GM12878 (cell line): ENCODE measurements around the gene PDCD7. TPM values are rescaled to one million over a fixed set of nuclear protein-coding genes. Genes with fewer than 3 reads are reported as not detected.

Experiments
- ATAC-seq: fragments of 200-7000 bp; cut with Tn5 transposase; 3 replicates; pipeline ENCODE4 v1.9.1; 2020; ENCODE audit warnings: mild to moderate bottlenecking, moderate library complexity
- BruUV-seq: library from RNA; stranded (reverse); fragments of 400-500 nt; replicated peaks from 2 replicates; lab custom pipeline; 2021; lab: Mats Ljungman, UMichigan
- CTCF ChIA-PET: fragments of 300-600 bp; sonication (Branson Sonifier 250); formaldehyde crosslinking; extraction: SDS; loops from one replicate; lab custom pipeline; 2021; ENCODE audit warnings: inconsistent platforms; lab: Yijun Ruan, JAX
- POLR2A ChIA-PET: fragments of 350-600 bp; formaldehyde crosslinking; extraction: SDS; loops from one replicate; lab custom pipeline; 2021; ENCODE audit warnings: inconsistent platforms; lab: Charles Lee
- RAD21 ChIA-PET: fragments of 300-600 bp; sonication (Branson Sonifier 250); formaldehyde crosslinking; loops from one replicate; lab custom pipeline; 2023; ENCODE audit warnings: antibody characterized with exemption; ENCODE audit not compliant: unreplicated experiment; lab: Charles Lee
- SMC1A ChIA-PET: fragments of 300-600 bp; sonication (Branson Sonifier 250); formaldehyde crosslinking; loops from one replicate; lab custom pipeline; 2023; ENCODE audit not compliant: unreplicated experiment, uncharacterized antibody; lab: Charles Lee
- DNase-seq: peaks from one replicate; pipeline ENCODE4 v3.0.0-alpha.2; 2011; ENCODE audit warnings: low read depth, low spot score
- FAIRE-seq: peaks from 3 replicates; lab custom pipeline; 2011; peaks lifted over from hg19 to GRCh38; lab: Jason Lieb, UNC
- H2AFZ ChIP-seq: 2 replicates; pipeline ENCODE4 v1.6.0; 2011; ENCODE audit warnings: low read depth, low read length, control low read depth; ENCODE audit not compliant: control insufficient read depth
- H3K27ac ChIP-seq: 2 replicates; pipeline ENCODE4 v1.5.1; 2011; ENCODE audit warnings: control low read depth; ENCODE audit not compliant: control insufficient read depth, insufficient read depth
- H3K27me3 ChIP-seq, 2 experiments: replicated peaks in 1 of 2; 2 replicates each; pipeline versions ENCODE4 v1.6.0 to v1.6.1; 2011; ENCODE audit warnings: low read length in 1 of 2; ENCODE audit not compliant: control insufficient read depth in 2 of 2, insufficient read depth in 2 of 2
- H3K36me3 ChIP-seq, 2 experiments: 2 replicates each; pipeline ENCODE4 v1.5.1; 2011; ENCODE audit warnings: low read length in 1 of 2; ENCODE audit not compliant: control insufficient read depth in 2 of 2, insufficient read depth in 2 of 2
- H3K4me1 ChIP-seq: 2 replicates; pipeline ENCODE4 v1.6.1; 2011; ENCODE audit warnings: mild to moderate bottlenecking, low read length, moderate library complexity, mixed read lengths; ENCODE audit not compliant: control insufficient read depth, insufficient read depth
- H3K4me2 ChIP-seq: 2 replicates; pipeline ENCODE4 v1.6.0; 2011; ENCODE audit warnings: control low read depth; ENCODE audit not compliant: control insufficient read depth, insufficient read depth
- H3K4me3 ChIP-seq: fragments of 200-600 bp; sonication (generic); 2 replicates; pipeline ENCODE4 v1.5.1; 2016
- H3K79me2 ChIP-seq: 2 replicates; pipeline ENCODE4 v1.6.0; 2011; ENCODE audit warnings: low read length; ENCODE audit not compliant: control insufficient read depth, insufficient read depth
- H3K9ac ChIP-seq: 2 replicates; pipeline ENCODE4 v1.8.0; 2011; ENCODE audit warnings: low read length, control low read depth, mixed read lengths; ENCODE audit not compliant: control insufficient read depth, insufficient read depth
- H3K9me3 ChIP-seq: replicated peaks from 3 replicates; pipeline ENCODE4 v1.5.1; 2011; ENCODE audit warnings: mild to moderate bottlenecking, low read length; ENCODE audit not compliant: control insufficient read depth, insufficient read depth
- H4K20me1 ChIP-seq: 2 replicates; pipeline ENCODE4 v1.6.0; 2011; ENCODE audit not compliant: control insufficient read depth, insufficient read depth
- HDAC6 ChIP-seq: fragments of 200-600 bp; sonication (generic); IDR thresholded peaks from one replicate; pipeline ENCODE4 v1.8.0; 2017; ENCODE audit warnings: antibody characterized with exemption; ENCODE audit not compliant: unreplicated experiment
- IRF4 ChIP-seq: IDR thresholded peaks from 2 replicates; pipeline ENCODE4 v1.6.1; 2011; ENCODE audit warnings: low read depth, low read length
- JUNB ChIP-seq: IDR thresholded peaks from 2 replicates; pipeline ENCODE4 v1.6.1; 2016; ENCODE audit warnings: antibody characterized with exemption, mild to moderate bottlenecking
- PAX5 ChIP-seq: IDR thresholded peaks from 2 replicates; pipeline ENCODE4 v1.6.1; 2011; ENCODE audit warnings: low read depth, low read length, borderline replicate concordance
- PAX8 ChIP-seq: fragments of 450-650 bp; IDR thresholded peaks from 2 replicates; pipeline ENCODE4 v1.6.1; 2017; ENCODE audit warnings: mild to moderate bottlenecking, moderate library complexity
- POLR2AphosphoS5 ChIP-seq: IDR thresholded peaks from 2 replicates; pipeline ENCODE4 v1.6.1; 2011; ENCODE audit warnings: mild to moderate bottlenecking, low read length, inconsistent platforms
- RUNX3 ChIP-seq: IDR thresholded peaks from 2 replicates; pipeline ENCODE4 v1.6.1; 2012; ENCODE audit warnings: low read length, inconsistent platforms
- SIN3A ChIP-seq: IDR thresholded peaks from 2 replicates; pipeline ENCODE4 v1.6.1; 2012; ENCODE audit warnings: low read depth, low read length, improper control_type of control experiment
- SMAD5 ChIP-seq: IDR thresholded peaks from 2 replicates; pipeline ENCODE4 v1.6.1; 2016; ENCODE audit warnings: antibody characterized with exemption, low read depth
- SMC3 ChIP-seq: IDR thresholded peaks from 2 replicates; pipeline ENCODE4 v1.6.1; 2011; ENCODE audit warnings: low read length, improper control_type of control experiment, borderline replicate concordance
- SRF ChIP-seq, 2 experiments: IDR thresholded peaks; 2 replicates each; pipeline ENCODE4 v1.6.1; 2011; ENCODE audit warnings: low read depth in 2 of 2, low read length in 2 of 2, mild to moderate bottlenecking in 1 of 2, moderate library complexity in 1 of 2
- ZNF622 ChIP-seq: fragments of 450-650 bp; IDR thresholded peaks from 2 replicates; pipeline ENCODE4 v1.6.1; 2017; ENCODE audit warnings: mild to moderate bottlenecking, inconsistent platforms
- WGBS: methylation state at CpG from one replicate; pipeline ENCODE4 v1.1.6; 2016; ENCODE audit warnings: low lambda C conversion rate; ENCODE audit not compliant: insufficient replicate concordance, insufficient coverage; ENCODE audit errors: missing lambda C conversion rate; 5-methylcytosine and 5-hydroxymethylcytosine counted together
- in situ Hi-C: fragments of 300-500 bp; cut with MboI; formaldehyde crosslinking; loops from 9 replicates; pipeline ENCODE4 v1.14.3; 2018; ENCODE audit warnings: mixed read lengths
- intact Hi-C: fragments of 100-400 bp; cut with micrococcal nuclease; formaldehyde crosslinking; loops from one replicate; pipeline ENCODE4 v1.14.2; 2022; ENCODE audit not compliant: unreplicated experiment
- polyA plus RNA-seq, 11 experiments: library from polyadenylated mRNA; depleted of rRNA in 4 of 11; unstranded in 6 of 11; stranded (reverse) in 5 of 11; fragments of >200 nt; fragmentation: Nextera tagmentation in 4 of 11; fragmentation: Illumina TruSeq in 1 of 11; extraction: Ambion mirVana in 4 of 11; extraction: Trizol in 1 of 11; gene quantifications; 1 replicate in 1 of 11; 2 replicates in 10 of 11; pipeline versions ENCODE4 v1.2.1 to v1.2.3, GENCODE V29; 2011 to 2016; ENCODE audit warnings: inconsistent platforms in 2 of 11, missing spikeins in 2 of 11, low read depth in 1 of 11
- total RNA-seq, 4 experiments: library from RNA; depleted of rRNA in 3 of 4; stranded (reverse); fragments of >200 nt in 3 of 4; fragmentation: Illumina TruSeq in 1 of 4; extraction: Trizol in 1 of 4; gene quantifications; 2 replicates each; pipeline versions ENCODE4 v1.2.1 to v1.2.3, GENCODE V29; 2013 to 2021
- TF ChIP-seq, protein P1 (sequence below): IDR thresholded peaks from 2 replicates; pipeline ENCODE4 v1.6.1; 2011; ENCODE audit warnings: low read depth, low read length, improper control_type of control experiment, borderline replicate concordance
- TF ChIP-seq, protein P2 (sequence below): IDR thresholded peaks from 2 replicates; pipeline ENCODE4 v1.6.1; 2012; ENCODE audit warnings: improper control_type of control experiment, low read depth, low read length; ENCODE audit not compliant: insufficient replicate concordance

PDCD7 gene
- total and polyA plus RNA-seq, 10 of the 15 experiments (the other 5 are each of a cell fraction or from before 2014, with no cell fraction given), result 4.2 to 24.2 (median 13.4) TPM

DNA sequence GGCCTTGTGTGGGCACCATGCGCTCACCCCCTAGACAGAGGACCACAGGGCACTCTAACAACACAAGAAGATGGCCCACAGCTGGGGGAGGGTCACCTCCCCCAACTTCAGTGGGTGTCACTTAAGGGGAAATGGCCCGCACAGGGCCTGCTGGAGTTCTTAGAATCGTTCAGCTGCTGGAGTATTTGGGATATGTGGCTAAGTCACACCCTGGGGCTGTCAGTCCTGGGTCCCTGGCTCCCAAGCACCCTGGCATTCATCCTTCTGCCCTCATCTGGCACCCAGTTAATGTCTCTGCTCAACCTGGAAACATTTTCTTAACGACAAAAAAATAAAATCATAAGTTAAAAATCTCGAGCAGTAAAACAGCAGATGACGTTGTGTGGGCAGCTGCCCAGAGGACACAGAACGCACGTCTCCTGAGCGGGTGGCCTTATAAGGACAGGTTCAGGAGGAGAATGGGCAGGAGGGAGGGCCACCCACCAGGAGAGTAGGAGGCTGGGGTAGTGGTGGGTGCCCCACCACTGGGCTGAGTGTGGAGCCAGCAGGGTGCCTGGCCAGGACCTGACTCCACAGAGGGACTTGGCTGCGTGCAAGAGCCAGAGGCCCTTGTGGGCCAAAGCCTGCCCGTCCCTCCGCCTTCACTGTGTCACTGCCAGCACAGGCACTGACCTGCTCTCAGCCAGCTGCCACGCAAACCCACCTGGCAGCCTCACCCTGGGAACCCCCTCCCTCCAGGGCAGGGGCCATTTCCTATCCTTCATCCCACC lies 45.5 kb downstream of the PDCD7 start:
- Histone ChIP-seq H3K27me3 (peaks cover 0 to 6% of the 10 kb centered on the region in 2 experiments; a peak in 1 of 4 replicates), H3K9ac (no peak overlapping the region), H3K4me2 (no peak overlapping the region), H4K20me1 (no peaks in the 10 kb centered on the region), H2AFZ (no peak overlapping the region), H3K4me1 (no peaks in the 10 kb centered on the region), H3K36me3 (no peaks in the 10 kb centered on the region), H3K9me3 (no peaks in the 10 kb centered on the region), H3K4me3 (no peak overlapping the region), H3K79me2 (no peaks in the 10 kb centered on the region), H3K27ac (no peak overlapping the region)
- ChIA-PET CTCF (interaction anchor here (1.0 to 2.6 kb wide), 5 partner anchors 13 to 118 kb away, joined by 3 to 8 read pairs (median 6); no protein-coding TSS in a partner anchor), SMC1A (interaction anchor here (1.1 to 1.8 kb wide), 2 partner anchors 33 to 53 kb away, joined by 5 to 7 read pairs; no protein-coding TSS in a partner anchor), RAD21 (interaction anchor here (0.6 to 1.6 kb wide), 2 partner anchors 183 to 357 kb away, joined by 3 to 4 read pairs; no protein-coding TSS in a partner anchor), POLR2A (no interaction called here)
- no peak for ATAC-seq
- WGBS, result 80% methylated on average over 12 of the region's 13 CpGs
- intact Hi-C loops, result loop anchor here (10.0 kb wide), 1 partner anchor 353 kb away; no protein-coding TSS in a partner anchor
- no peak for FAIRE-seq
- in situ Hi-C loops, result no loop called here
- no peak for DNase-seq
- BruUV-seq, result no TSS peak
- TF ChIP-seq HDAC6 (no peak), SMC3 (no peak), JUNB (no peak), SRF (IDR thresholded peaks at IDR 0.05; ENCODE audit: low read depth in 2 of 2, low read length in 2 of 2) (no peak), ZNF622 (no peak), IRF4 (no peak), PAX8 (no peak), SIN3A (no peak), POLR2AphosphoS5 (no peak), RUNX3 (no peak), SMAD5 (no peak), PAX5 (no peak)
- TF ChIP-seq, protein P1, sequence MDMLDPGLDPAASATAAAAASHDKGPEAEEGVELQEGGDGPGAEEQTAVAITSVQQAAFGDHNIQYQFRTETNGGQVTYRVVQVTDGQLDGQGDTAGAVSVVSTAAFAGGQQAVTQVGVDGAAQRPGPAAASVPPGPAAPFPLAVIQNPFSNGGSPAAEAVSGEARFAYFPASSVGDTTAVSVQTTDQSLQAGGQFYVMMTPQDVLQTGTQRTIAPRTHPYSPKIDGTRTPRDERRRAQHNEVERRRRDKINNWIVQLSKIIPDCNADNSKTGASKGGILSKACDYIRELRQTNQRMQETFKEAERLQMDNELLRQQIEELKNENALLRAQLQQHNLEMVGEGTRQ, result no peak
- TF ChIP-seq, protein P2, sequence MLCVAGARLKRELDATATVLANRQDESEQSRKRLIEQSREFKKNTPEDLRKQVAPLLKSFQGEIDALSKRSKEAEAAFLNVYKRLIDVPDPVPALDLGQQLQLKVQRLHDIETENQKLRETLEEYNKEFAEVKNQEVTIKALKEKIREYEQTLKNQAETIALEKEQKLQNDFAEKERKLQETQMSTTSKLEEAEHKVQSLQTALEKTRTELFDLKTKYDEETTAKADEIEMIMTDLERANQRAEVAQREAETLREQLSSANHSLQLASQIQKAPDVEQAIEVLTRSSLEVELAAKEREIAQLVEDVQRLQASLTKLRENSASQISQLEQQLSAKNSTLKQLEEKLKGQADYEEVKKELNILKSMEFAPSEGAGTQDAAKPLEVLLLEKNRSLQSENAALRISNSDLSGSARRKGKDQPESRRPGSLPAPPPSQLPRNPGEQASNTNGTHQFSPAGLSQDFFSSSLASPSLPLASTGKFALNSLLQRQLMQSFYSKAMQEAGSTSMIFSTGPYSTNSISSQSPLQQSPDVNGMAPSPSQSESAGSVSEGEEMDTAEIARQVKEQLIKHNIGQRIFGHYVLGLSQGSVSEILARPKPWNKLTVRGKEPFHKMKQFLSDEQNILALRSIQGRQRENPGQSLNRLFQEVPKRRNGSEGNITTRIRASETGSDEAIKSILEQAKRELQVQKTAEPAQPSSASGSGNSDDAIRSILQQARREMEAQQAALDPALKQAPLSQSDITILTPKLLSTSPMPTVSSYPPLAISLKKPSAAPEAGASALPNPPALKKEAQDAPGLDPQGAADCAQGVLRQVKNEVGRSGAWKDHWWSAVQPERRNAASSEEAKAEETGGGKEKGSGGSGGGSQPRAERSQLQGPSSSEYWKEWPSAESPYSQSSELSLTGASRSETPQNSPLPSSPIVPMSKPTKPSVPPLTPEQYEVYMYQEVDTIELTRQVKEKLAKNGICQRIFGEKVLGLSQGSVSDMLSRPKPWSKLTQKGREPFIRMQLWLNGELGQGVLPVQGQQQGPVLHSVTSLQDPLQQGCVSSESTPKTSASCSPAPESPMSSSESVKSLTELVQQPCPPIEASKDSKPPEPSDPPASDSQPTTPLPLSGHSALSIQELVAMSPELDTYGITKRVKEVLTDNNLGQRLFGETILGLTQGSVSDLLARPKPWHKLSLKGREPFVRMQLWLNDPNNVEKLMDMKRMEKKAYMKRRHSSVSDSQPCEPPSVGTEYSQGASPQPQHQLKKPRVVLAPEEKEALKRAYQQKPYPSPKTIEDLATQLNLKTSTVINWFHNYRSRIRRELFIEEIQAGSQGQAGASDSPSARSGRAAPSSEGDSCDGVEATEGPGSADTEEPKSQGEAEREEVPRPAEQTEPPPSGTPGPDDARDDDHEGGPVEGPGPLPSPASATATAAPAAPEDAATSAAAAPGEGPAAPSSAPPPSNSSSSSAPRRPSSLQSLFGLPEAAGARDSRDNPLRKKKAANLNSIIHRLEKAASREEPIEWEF, result no peak
- TF ChIP-seq, all 136 proteins: peak for 0
